ENCODE measurements around the gene GBA2.

GRCh38 chr9:35705836-35706430 is 43.1 kb downstream of the GBA2 start:
- TF ChIP-seq CTCF (conservative IDR thresholded peaks at IDR 0.05; ENCODE audit: low read depth in 2 of 2) = no peak
- TF ChIP-seq EZH2 (IDR thresholded peaks at IDR 0.05; ENCODE audit: low read depth, unreplicated experiment) = no peak
- TF ChIP-seq NANOG (IDR thresholded peaks at IDR 0.05; ENCODE audit: borderline replicate concordance) = no peak
- no peak for TF ChIP-seq REST (IDR thresholded peaks at IDR 0.05; ENCODE audit: unreplicated experiment)
- no peak for TF ChIP-seq ETS1 (IDR thresholded peaks at IDR 0.05)
- no peak for TF ChIP-seq POLR2AphosphoS5 (IDR thresholded peaks at IDR 0.05; ENCODE audit: low read depth)
- no peak for TF ChIP-seq EZH2phosphoT487 (IDR thresholded peaks at IDR 0.05; ENCODE audit: unreplicated experiment)
- TF ChIP-seq CREB1 (CRISPR knock-in tag; IDR thresholded peaks at IDR 0.05; ENCODE audit: low read depth) = no peak

Measured in GM23338 (cell line).